Retinal pigment epithelial cell (primary cell): ENCODE results near the gene SPEM1.

Experiments
- DNase-seq: peaks from one replicate; pipeline ENCODE4 v3.0.0-alpha.2; 2010; ENCODE audit warnings: low read depth
- H3K4me3 ChIP-seq: 2 replicates; pipeline ENCODE4 v1.5.1; 2011; ENCODE audit warnings: mild to moderate bottlenecking, low read length, control low read depth, moderate library complexity
- TF ChIP-seq, protein P1 (sequence below): conservative IDR thresholded peaks from 2 replicates; pipeline ENCODE4 v1.5.1; 2011; ENCODE audit warnings: low read depth, low read length, control low read depth, inconsistent platforms

Gene SPEM1

DNA sequence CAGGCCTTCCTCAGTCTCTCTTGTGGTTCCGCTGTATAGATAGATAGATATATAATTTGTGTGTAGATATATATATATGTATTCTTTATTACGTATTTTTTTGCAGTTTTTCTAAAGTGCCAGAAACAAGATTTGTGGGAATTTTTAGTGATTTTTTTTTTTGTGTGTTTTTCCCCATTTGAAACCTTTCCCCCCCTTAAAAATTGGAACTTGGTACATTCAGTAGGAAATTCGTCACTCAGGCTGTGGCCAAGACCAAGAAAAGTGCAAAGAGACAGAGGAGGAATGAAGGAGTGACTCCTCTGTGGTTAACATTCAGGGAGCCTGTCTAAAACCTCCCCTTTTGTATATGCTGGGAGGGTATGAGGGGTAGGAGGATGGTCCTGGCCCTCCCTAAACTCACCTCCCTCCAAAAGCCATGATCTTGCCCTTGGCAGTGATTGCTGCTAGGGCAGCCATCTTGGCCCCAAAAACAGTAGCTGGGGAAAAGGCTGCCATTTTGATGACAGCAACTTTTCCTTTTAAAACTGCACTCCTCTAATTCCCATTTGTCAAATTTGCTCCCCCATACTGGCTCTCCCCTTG is 39.9 kb downstream of the SPEM1 start:
- TF ChIP-seq, protein P1, sequence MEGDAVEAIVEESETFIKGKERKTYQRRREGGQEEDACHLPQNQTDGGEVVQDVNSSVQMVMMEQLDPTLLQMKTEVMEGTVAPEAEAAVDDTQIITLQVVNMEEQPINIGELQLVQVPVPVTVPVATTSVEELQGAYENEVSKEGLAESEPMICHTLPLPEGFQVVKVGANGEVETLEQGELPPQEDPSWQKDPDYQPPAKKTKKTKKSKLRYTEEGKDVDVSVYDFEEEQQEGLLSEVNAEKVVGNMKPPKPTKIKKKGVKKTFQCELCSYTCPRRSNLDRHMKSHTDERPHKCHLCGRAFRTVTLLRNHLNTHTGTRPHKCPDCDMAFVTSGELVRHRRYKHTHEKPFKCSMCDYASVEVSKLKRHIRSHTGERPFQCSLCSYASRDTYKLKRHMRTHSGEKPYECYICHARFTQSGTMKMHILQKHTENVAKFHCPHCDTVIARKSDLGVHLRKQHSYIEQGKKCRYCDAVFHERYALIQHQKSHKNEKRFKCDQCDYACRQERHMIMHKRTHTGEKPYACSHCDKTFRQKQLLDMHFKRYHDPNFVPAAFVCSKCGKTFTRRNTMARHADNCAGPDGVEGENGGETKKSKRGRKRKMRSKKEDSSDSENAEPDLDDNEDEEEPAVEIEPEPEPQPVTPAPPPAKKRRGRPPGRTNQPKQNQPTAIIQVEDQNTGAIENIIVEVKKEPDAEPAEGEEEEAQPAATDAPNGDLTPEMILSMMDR, result no peak
- DNase-seq, result no peak
- H3K4me3 ChIP-seq, result no peak overlapping the region

DNA sequence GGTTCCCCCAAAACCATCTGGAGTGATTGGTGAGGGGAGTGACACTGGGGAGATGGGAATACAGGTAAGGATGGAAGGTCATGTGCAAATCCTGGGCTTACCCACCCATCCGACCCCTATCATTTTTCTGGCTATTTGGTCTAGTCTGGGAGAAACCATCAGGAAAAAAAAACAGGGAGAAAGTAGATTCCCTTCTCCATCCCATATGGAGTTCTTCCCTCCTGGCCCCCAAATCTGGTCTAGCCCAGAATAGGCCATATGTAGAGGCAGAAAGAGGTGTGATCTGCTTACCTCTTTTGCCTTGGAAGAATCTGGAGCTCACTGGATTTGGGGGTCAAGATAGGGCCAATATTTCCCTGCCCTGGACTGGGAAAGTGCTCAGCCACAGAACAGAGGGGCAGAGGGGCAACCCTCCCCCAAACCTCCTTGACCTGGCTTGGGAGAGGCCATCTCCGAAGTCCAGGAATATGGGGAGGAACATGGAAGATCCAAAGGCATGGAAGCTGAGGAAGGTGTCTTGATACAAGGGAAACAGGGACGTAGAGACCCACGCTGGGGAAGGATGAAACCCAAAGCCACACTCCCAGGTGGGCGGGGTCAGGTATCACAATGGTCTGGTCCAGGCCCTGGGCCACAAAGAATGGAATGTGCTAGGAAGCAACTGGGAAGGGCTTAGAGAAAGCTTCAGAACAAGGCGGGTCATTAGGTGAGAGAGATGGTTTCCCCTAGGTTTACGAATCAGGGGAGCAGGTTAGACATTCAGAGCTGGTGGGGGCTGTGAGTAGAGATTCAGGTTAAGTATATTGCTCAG is 40.9 kb downstream of the SPEM1 start:
- TF ChIP-seq, protein P1, result no peak
- DNase-seq, result no peak
- H3K4me3 ChIP-seq, result no peak overlapping the region

DNA sequence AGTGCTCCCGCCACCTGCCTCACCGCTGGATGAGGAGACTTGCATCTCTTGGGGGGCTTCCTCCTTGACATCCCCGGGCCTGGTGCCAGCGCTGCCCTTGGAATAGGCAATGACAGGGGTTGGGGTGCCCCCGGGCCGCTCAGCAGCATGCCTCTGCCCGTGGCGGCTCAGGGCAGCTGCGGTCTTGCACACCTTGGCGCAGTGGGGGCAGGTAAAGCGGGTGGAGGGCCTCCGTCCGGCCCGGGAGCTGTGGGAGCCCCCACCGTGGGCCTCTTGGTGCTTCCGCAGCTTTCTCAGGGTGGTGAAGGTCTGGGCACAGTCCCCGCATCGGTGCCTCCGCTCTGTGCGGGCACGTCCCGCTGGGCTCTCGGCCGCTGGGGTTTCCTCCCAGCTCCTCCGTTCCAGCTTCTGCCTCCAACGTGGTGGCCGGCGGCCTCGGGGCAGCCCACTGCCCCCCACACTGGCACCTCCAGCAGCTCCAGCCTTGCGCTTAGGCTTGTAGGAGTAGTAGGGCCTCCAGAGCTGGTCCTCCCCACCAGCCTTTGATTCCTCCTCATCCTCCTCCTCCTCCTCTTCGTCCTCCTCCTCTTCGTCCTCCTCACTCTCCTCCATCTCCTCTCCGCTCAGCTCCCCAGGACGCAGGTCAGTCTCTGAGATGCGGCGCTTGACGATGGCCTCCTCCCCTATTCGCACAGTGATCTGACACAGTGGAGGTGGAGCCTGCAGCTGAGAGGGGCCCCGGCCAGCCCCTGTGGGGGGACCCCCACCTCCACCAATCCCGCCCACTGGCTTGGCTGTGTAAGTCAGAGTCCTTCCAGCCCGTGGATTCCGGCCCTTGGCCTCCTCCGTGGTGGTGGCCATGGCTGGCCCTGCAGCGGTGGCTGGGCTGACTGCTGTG is 42.6 kb downstream of the SPEM1 start:
- H3K4me3 ChIP-seq, result no peak overlapping the region
- DNase-seq, result no peak
- TF ChIP-seq, protein P1, result no peak

DNA sequence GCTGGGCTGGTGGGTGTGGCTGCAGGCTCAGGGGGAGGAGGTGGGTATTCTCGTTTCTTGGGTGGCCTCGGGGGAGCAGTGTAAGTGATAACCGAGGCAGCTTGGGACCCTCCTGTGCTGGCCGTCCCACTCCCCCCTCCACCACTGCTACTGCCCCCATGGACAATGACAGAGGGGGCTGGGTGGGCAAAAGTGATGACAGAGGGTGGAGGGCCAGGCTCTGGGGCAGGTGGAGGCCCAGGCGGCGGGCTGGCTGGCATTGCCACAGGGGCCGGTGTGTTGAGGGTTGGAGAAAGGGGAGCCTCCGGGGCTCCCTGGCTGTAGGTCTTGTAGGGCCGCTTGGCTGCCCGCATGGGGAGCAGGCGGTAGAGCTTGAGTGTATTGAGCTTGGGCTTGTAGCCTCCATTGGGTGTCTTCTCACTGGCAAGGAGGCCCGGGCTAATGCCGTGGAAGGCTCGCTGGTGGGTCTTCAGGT is 43.3 kb downstream of the SPEM1 start:
- no peak overlapping the region for H3K4me3 ChIP-seq
- DNase-seq, result no peak
- TF ChIP-seq, protein P1, result no peak

DNA sequence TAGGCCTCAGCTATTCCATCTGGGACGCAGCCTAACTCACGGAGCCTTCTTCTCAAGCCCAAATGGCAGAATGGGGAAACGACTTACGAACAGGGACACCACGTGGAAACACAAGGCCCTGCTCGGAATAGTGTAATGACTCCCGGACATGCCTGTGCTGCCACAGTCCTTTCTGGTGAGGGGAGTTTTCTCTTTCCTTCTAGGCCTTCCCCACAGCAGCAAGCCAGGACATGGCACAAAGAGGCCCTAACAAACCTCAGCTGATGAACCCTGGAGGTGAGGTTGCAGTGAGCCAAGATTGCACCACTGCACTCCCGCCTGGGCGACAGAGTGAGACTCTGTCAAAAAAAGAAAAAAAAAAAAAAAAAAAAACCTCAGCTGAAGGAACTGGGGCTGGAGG is 44.0 kb downstream of the SPEM1 start:
- no peak overlapping the region for H3K4me3 ChIP-seq
- TF ChIP-seq, protein P1, result no peak
- DNase-seq, result no peak

DNA sequence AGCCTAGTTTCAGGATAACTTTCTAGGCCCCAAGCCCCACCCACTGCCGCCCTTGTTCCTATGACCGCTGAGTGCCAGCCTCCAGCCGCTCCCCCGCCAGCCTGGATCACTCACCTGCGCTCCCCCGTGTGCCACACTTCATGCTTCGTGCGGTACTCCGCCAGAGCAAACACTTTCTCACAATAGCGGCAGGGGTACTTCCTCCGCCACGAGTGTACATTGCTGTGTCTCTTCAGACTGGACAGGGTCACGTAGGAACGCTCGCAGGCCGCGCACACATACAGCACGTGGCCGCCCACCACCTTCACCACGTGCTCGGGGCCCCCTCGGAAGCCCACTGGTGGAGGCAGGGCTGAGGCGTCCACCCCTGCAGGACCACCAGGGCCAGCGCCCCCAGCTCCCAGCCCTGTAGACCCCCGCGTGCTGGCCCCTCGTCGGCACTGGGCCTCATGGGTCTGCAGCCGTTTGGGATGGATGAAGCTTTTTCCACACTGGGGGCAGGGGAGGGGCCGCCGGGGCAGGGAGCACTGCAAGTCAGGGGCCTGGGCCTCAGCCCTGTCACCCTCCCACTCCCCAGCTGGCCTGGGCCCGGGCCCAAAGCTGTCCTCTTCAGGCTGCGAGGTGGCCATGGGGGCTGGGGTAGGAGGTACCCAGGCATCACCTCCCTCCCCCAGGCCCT is 45.6 kb downstream of the SPEM1 start:
- TF ChIP-seq, protein P1, result no peak
- H3K4me3 ChIP-seq, result no peak overlapping the region
- no peak for DNase-seq
